HG03039 (cell line): ENCODE measurements around the gene SFTPA1.
A peak's percentile ranks its signal among the peaks of the same experiment; 100 is the strongest.
"Not testable (repeated sequence)": the region's sequence is repeated elsewhere in the genome, so short reads cannot be mapped to it uniquely, and the experiment has no call there.

Source experiments
- ATAC-seq: cut with Tn5 transposase; IDR thresholded peaks from one replicate; pipeline ENCODE4 v1.9.1; 2021; ENCODE audit warnings: mild to moderate bottlenecking, moderate library complexity; ENCODE audit not compliant: unreplicated experiment

The SFTPA1 gene

DNA sequence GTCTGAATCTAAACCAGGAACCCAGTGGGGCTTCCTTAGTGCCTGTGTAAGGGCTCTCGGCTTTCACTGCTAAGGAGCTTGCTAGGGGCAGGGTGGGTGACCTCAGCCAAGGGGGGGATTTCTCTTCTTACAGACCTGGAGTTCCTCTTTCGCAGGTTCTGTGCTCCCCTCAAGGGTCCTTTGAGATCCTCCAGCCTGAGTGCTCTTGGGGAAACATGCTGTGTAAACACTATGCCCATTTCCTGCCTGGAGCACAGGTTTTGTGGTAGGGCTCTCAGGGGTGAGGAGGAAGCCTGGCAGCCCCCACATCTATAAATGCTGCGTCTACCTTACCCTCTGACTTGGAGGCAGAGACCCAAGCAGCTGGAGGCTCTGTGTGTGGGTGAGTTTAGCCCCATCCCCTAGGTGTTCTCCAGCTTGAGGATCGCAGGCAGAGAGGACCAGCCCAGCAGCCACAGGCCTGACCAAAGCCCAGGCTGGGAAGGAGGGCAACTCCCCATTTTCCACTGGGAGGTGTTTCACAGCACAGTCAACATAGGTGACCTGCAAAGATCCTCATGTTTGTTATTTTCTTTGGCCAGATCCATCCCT lies at the start of gene SFTPA1:
SFTPA1 (plus strand) TSS at position 339 of the 591 bp plus-strand sequence. CDS start 887 bp downstream, outside the sequence.
- ATAC-seq = no peak

DNA sequence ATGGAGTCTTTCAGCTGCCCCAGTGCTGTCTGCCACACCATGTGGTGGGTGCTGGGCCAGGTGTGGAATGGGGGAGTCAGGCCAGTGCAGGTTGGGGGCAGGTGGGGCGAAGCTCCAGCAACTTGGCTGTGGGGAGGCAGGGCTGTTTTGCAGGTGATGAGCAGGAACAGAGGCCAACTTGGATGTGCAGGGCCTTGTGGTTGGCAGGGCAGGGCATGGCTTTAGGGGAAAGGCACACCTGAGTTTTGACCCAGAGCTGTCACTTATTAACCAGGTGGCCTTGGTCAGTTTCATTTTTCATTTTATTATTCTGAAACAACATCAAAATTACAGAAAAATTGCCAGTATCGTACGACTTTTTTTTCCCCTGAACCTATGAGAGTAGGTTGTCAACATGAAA lies 49.5 kb upstream of the SFTPA1 start:
- no peak for ATAC-seq

DNA sequence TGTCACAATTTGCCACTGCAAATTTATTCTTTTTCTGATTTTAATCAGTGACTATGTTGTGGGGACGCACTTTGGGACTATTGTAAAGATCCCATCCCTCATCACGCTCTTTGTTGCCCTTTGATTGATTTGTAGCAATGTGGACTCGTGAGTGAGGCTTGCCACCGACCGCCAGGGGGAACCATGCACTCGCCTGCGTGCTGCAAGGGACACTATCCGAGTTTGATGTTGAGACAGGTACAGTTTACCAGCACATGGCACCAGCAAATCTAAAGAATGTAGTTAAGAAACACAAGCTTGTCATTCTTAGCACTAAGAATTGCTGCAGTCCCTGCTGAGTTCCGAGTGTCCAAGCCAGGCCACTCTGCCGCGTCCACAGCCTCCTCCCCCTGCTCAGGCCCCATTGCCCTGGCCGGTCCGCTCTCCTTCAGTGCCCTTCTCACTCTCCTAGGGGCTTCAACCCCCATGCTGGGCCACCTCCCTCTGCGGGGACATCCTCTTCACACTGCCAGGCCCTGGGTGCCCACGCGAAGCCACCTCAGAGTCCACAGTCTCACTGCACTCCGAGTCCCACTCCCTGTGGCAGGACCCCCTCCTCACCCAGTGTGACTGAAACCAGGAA lies 48.5 kb upstream of the SFTPA1 start:
- ATAC-seq = peak; percentile 51

DNA sequence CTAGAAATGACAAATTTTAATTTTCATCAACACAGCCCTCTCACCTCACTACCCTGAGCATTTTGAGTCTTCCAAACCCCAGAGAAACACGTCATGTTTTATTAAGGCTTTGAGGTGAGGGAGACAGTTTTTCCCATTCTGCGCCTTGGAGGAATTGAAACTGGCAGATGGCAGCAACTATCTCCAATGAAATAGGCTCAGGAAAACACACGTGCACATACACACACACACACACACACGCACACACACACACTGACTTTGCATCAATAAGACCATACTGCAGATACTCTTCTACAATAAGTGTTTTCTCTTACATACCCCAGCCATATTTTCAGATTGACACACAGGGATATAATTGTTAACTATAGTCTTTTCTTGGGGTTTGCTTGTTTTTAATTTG lies 47.3 kb upstream of the SFTPA1 start:
- no peak for ATAC-seq

DNA sequence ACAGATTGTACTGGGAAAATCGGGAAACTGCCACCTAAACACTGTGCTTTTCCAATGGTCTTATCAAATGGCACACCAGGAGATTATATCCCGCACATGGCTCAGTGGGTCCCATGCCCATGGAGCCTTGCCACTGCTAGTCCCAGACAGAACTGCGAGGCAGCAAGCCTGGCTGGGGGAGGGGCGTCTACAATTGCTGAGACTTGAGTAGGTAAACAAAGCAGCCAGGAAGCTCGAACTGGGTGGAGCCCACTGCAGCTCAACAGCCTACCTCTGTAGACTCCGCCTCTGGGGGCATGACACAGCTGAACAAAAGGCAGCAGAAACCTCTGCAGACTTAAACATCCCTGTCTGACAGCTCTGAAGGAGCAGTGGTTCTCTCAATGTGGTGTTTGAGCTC lies 40.1 kb upstream of the SFTPA1 start:
- ATAC-seq = not testable (repeated sequence)

DNA sequence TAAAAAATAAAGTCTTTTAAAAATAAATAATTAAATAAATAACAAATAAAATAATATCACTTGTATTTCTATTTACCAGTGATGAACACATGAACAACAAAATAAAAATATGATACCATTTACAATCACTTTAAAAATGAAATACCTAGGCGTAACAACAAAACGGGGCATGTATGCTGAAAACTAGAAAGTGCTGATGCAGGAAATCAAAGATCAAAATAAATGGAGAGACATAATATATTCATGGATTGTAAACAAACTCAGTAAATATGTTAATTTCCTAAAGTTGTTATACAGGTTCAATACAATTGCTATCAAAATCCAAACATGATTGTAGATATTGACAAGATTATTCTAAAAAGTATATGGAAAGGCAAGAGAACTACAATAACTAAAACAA lies 31.4 kb upstream of the SFTPA1 start:
- ATAC-seq = no peak

DNA sequence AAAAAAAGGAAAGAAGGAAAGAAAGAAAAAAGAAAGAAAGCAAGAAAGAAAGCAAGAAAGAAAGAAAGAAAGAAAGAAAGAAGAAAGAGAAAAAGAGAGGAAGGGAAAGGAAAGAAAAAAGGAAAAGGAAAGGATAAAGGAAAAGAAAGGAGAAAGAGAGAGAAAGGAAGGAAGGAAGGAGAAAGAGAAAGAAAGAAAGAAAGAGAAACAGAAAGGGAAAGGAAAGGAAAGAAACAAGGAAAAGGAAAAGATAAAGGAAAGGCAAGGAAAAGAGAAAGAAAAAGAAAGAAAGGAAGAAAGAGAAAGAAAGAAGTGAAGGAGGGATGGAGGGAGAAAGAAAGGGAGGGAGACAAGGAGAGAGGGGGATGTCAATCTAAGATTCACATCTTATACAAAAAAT lies 29.7 kb upstream of the SFTPA1 start:
- ATAC-seq = no peak

DNA sequence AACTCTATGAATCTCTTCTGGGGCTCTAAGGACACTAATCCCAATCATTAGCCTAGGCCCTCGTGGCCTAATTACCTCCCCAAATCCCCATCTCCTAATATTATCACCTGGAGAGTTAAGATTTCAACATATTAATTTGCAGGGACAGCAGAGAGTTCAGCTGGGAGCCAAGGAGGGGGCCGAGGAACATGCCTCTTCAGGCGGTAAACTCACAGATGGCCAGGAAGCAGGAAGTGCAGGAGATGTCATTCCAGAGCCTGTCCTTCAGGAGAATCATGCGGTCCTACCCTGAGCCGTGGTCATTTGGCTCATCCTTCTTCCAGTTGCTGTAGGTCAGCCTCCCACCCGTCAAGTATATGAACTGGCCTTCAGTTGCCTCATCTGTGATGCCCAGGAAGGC lies 28.6 kb upstream of the SFTPA1 start:
- ATAC-seq = no peak

DNA sequence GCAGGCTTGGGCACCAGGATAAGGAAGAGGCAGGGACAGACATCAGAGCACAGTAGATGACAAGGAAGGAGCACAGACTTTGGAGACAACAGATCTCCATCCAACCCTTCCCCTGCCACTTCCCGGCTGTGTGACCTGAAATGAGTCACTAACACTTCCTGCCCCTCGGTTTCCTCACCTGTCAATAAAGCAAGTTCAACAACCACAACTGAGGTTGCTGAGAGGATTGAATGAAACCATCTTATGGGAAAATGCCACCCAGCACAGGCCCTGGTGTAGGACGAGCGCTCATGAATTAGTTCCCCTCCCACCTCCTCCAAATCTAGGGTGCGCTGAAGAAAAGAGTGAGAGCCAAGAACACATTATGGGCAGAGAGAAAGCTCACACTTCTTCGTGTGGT lies 27.8 kb upstream of the SFTPA1 start:
- not testable (repeated sequence) for ATAC-seq

DNA sequence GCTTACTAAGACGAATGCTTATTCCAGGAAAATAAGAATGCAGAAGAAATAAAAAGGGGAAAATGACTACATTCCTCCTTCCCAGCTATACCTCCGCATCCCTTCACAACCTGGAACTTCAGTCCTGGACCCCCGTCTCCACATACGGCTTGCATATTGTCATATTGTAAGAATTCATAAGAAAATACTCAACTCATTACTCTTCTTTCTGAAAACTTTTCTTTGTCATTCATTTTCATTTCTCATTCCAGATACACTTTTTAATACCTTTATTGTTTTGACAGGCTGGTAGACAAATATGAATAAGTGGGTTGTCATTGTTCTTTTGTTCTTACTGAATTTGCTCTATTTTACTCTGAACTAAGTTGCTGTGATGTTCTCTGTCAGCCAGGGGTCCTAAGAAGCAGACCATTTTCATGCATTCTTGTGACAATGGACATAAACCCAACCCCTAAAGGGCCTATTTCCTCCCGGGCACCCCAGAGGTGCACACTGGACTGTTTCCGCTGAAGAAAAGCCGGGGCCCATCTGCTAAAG lies 27.2 kb upstream of the SFTPA1 start:
- ATAC-seq = no peak

DNA sequence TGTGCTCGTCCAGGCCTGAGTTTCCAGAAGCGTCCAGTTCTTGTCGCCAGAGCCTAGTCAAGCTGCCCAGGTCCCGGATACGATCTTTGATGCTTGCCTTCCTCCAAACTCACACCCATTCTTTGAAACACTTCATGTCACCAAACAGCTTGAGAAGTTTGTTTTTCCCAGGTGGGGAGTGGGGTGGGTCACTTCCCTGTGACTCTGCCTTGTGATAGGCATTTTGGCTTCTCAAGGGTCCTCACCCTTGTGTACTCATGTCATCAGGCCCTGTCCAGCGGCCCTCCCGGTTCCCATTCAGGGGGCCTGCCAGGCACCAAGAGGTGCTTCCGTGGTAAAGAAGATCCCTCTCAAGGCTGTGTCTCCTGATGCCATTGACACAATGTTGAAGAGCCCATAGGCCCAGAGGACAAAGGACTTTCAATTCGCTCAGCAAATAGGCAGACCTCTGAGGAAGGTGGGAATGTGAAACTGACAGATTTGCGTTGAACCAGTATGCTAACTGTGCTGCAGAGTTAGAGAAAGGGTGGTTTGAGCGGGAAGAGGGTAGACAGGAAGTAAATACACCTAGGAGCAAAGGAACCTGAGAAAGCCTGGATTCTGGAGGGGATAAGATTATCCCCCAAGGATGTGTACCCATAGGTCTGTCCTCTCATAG lies 24.7 kb upstream of the SFTPA1 start:
- no peak for ATAC-seq

DNA sequence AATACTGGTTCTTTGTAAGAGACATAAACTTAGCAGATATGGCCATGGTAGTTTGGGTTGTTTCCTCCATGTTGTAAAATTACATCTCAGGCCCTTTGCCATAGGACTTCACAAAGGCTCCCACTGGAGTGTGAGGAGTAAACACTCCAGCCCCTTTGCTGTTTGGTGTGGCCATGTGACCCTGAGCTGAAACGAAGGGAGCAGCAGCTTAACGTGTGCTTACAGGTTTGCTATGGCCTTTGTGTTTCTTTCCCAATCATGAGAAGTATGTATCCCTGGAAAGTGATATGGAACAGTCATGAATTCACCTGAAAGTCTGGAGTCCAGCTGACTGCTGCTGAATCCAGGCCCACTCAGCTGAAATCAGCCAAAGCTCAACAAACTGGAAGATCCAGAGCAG lies 23.8 kb upstream of the SFTPA1 start:
- ATAC-seq = no peak

DNA sequence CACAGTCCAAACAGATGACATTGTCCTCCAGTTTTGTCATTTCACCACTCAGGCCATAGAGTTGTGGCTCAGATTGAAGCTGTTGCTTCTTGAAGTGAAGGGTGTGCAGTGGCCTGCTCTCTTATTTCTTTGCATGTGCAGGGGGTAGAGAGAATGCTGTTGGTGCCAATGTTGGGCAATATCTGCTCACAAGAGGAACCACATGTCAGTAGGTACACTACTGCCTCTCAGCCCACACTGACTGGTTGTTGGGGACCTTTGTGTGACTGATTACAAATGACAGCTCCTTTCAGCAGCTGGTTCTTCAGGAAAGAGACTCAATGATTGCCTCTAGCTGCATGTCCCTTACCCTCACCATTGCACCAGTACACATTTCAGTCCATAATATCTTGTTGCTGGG lies 21.9 kb upstream of the SFTPA1 start:
- ATAC-seq = no peak

DNA sequence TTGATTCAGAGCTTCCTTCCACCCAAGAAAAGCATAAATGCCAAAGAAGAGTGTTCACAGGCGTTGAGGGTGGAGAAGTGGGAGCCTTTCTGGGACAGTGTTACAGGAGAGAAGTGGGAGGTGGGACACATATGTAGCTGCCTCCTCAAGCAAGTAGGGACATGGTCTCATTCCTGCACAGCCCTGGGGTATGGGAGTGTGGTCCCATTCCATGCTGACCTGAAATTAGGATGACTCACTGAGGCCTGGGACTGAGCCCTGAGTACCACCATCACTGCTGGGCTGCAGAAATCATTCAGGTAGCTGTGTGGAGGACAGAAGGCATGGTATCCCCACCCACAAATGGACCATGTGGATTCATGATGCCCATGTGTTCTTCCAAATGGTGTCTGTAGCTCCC lies 17.4 kb upstream of the SFTPA1 start:
- ATAC-seq = no peak

DNA sequence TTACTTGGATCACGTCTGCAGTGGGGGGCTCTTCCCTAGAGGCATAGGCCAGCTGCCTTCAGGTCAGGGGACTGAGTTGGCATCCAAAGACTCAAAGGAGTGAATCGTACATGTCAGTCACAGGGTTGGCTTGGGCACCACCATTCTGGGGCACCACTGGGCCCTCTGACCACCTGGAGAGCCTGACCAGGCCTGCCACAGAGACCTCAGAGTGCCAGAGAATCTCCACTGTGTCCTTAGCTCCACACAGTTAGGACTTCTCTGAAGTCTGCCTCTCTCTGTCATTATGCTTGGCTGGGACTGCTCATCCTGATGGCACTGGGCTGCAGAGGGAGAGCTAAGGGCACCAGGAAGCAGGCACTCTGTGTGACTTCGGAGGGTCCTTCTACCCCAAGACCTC lies 16.2 kb upstream of the SFTPA1 start:
- ATAC-seq = not testable (repeated sequence)

DNA sequence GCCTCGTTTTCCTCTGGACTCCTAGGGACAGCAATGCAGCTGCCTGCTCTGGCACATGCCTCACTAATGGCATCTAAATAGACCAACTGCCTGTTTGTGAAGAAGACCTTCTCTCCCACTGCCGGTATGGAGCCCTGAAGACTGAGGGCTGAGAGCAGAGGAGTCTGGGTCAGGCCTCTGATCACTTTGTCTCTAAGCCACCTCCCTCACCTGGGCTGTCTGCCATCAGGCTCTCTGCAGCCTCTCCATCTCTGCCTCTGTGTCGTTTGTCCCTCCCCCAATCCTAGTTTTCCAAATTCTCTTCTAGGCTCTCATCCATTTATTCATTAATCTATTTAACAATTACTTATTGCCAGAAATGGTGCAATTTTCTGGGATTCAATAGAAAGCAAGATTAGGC lies 15.2 kb upstream of the SFTPA1 start:
- ATAC-seq = no peak

DNA sequence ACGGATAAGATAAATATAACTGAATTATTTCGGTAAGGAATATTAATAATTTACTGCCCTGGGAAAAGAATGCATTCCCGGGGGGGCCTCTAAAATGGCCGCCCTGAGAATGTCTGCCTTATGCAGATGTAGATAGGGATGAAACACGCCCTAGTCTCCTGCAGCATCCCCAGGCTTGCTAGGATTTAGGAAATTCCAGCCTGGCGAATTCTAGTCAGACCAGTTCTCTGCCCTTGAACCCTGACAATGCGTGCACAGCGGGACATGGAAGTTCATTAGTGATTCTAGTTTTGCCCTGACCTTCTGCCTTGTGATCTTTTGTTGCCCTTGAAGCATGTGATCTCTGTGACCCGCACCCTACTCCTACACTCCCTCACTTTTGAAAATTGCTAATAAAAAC lies 11.1 kb upstream of the SFTPA1 start:
- ATAC-seq = not testable (repeated sequence)

DNA sequence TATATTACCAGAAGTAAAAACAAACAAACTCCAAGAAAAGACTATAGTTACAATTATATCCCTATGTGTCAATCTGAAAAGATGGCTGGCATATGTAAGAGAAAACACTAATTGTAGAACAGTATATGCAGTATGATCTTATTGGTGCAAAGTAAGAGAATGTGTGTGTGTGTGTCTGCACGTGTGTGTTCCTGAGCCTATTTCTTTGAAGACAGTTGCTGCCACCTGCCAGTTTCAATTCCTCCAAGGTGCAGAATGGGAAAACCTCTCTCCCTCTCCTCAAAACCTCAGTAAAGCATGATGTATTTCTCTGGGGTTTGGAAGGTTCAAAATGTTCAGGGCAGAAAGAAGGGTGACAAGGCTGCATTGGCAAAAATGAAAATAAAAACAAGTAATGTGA lies 8.8 kb upstream of the SFTPA1 start:
- no peak for ATAC-seq

DNA sequence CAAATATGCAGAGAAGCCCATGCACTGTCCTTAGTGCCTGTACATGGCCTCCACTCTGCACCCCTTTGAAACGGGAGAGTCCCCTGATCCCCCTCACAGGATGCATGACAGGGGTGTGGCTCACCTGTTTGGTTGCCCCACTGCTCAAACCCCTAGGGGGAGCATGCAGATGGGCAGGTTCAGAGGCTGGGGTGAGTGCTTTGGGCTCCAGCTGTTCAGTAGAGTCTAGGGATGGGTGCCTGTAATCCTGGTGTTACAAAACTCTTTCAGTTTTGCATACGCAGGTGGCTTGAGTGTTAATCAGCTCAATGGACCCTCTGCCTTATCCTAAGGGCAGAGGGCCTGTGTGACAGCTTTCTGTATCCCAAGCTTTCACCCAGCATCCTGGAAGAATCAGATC lies 7.8 kb upstream of the SFTPA1 start:
- ATAC-seq = no peak

DNA sequence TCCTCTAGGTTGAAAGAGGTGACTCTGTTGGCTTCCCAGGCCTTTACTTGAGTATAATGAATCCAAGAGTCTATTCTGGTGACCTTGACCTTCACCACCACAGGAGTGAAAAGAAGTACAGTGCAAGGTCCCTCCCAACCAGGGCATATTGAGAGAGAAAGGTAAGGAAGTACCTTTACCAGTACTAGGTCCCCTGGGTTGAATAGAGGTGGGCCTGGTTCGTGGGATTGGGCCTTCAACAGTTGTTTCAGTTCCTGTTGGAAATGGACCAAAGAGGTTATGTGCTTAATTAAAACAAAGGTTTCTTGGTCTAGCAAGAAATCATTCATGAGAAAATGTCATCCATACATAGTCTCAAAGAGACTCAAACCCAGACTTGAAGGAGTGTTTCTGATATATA lies 6.4 kb upstream of the SFTPA1 start:
- ATAC-seq = no peak

DNA sequence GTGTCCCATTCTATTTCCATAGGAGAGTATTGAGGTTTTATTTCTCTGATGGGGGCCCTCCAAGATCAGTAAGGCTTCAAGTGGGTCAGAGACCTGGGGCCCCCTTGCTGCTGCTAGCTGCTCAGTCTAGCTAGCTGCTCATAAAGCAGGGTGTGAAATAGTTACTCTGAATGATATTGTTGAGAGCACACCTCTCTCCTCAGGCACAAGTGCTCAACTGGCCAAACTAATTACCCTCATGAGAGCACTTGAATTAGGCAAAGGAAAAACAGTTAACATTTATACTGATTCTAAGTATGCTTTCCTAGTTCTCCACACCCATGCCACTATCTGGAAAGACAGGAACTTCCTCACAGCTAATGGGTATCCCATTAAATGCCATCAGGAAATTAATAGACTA lies 5.4 kb upstream of the SFTPA1 start:
- ATAC-seq = no peak
